ENCODE data around the gene FADS6. TPM values are rescaled to one million over a fixed set of nuclear protein-coding genes. Genes with fewer than 3 reads are reported as not detected.

The FADS6 gene, protein sequence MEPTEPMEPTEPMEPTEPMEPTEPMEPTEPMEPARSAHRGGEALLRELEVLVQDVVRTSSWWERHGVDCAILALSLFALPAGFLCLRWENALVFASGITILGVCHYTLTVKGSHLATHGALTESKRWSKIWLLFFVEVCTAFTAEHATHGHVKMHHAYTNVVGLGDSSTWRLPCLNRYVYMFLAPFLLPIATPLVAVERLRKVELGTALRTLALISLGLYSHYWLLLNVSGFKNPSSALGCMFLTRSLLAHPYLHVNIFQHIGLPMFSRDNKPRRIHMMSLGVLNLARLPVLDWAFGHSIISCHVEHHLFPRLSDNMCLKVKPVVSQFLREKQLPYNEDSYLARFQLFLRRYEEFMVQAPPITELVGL
- total RNA-seq: 0.19 TPM
- long read RNA-seq: 0 reads

DNA sequence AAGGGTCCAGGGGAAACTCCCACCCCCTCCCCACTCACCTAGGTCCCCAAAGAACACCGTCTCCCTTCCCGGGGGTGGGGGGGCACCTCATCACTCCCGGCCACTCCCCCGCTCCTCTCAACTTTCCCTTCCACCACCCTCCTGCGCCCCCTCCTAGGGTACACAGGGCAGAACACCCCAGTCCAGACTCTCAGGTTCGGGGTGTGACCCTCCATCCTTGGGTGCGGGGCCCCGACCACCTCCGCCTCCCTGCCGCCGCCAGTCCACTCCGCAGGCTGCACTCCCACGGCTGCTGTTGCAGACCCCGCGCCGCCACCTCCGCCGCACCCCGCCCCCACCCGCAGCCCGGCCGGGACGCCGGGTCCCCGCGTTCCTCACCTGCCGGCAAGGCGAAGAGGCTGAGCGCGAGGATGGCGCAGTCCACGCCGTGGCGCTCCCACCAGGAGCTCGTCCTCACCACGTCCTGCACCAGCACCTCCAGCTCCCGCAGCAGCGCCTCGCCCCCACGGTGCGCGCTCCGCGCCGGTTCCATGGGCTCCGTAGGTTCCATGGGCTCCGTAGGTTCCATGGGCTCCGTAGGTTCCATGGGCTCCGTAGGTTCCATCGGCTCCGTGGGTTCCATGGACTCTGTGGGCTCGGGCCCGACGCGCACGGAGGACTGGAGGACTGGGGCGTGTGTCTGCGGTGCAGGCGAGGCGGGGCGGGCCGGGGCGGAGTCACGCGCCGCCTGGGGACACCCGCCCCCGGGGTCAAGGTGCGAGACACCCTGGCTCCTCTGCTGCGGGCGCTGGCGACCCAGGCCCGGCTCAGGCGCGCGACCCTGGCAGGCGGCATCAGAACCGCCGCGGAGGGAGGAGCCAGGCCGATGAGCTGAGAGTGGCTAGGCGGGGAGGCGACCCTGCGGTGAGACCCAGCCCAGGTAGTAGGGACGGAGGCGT is at the start of gene FADS6:
FADS6 (minus strand) TSS at position 660 of the 938 bp plus-strand sequence; CDS start at position 622, 38 bp downstream.
- ATAC-seq: peak; percentile 30
- no peak for DNase-seq (ENCODE audit: missing footprints)
- intact Hi-C loops (cut with DNase I): no loop called here

DNA sequence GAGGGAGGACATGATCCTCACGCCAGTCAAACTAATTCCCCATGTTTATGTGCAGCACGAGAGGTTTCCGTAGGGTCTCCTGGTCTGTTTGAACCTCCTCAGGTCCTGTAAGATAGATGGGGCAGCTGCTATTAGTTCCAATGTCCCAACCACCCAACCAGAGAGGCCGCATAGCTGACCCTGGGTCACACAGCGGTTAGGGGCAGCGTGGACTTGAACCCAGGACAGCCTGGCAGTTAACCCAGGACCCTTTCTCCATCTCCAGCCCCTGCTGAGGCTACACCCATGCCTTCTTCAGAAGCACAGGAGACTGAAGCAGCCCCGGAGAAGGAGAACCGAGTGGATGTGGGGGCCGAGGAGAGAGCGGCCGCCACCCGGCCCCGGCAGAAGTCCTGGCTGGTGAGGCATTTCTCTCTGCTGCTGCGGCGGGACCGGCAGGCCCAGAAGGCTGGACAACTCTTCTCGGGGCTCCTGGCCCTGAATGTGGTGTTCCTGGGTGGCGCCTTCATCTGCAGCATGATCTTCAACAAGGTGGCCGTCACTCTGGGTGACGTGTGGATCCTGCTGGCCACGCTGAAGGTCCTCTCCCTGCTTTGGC is 47.8 kb upstream of the FADS6 start:
- DNase-seq (ENCODE audit: missing footprints) (no peak), ATAC-seq (no peak)
- intact Hi-C loops (cut with DNase I): no loop called here

DNA sequence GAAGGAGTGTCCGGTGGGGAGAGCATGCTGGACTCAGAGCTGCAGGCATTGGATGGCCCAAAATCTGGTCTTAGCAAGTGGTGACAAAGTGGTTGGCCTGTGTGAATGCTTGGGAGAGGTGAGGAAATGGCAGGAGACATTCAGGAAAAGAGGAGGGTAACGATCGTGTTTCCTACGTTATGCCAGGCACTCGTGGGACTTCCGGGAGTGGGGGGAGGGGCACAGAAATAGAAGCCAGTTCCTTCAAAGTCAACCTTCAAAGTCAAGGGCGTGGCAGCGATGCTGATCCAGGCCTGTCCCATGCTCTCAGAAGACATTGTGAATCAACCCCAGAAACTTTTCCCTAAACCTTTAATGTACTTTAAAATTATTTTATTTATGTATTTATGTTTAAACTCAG is 46.1 kb upstream of the FADS6 start:
- intact Hi-C loops (cut with DNase I): no loop called here
- DNase-seq (ENCODE audit: missing footprints): no peak
- no peak for ATAC-seq

DNA sequence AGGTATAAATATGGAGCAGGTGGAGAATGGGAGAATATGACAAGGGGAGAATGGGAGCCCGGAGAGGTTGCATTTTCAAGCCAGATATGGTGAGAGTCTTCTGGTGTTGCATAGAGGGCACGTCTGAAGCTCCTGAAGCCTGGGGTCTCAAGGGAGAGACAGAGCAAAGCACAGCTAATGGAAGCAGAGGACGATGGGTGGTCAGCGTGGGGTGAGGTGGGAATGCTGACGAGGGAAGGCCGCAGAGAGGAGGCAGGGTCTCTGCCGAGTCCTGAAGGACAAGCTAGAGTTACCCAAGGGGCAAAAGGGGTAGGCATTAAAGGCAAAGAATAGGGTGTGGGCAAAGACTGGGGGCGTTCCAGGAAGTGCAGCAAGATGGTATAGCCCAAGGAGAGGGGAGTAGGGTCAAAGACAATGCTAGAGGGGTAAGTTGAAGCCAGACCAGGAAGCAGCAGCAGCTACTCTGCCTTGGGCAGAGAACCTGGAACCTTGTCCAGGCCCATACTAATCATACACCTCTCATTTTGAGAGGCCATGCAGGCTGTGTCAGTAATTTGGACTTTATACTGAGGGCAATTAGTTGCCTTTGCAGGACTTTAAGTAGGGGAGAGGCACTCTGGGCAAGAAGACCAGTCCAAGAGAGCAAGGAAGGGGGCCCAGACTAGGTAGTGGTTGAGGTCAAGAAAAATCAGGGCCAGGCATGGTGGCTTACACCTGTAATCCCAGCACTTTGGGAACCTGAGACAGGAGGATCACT is 44.9 kb upstream of the FADS6 start:
- ATAC-seq: no peak
- intact Hi-C loops (cut with DNase I): no loop called here
- no peak for DNase-seq (ENCODE audit: missing footprints)

DNA sequence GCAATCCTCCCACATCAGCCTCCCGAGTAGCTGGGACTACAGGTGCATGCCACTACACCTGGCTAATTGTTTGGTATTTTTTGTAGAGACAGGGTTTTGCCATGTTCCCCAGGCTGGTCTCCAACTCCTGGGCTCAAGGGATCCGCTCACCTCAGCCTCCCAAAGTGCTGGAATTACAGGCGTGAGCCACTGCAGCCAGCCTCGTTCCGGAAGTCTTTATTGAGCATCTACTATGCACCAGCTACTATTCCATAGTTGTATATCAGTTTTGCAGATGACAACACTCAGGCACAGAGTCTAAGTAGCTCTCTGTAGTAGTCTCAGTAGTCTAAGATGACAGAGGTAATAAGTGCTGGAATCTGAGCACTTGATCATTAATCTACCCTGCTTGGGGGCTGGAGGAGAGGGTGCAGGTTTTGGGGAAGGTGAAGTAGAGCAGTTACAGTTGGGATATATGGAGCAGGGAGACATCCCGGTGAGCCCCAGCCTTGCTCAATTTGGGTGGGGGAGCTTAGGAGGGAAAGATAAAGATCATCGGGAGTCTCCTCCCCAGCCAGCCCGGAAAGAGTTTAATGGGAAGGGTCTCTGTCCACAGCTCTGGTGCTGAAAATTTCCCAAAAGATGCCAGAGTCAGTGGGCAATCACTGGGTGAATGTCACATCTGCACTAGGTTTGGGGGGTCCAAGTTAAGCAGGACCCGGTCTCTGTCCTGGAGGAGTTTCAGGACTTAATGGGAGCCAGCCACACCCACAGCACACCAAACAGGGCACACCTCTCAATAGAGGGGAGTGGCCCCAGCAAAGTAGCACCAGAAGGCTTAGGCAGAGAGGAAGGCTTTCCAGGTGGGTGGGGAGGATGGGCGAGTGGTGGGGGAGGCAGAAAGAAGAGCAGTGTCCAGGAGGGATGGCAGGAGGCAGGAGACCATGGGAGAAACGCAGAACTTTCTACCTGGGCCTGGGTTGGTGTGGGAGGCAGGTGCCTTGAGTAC is 43.9 kb upstream of the FADS6 start:
- intact Hi-C loops (cut with DNase I): no loop called here
- ATAC-seq (no peak), DNase-seq (ENCODE audit: missing footprints) (no peak)

DNA sequence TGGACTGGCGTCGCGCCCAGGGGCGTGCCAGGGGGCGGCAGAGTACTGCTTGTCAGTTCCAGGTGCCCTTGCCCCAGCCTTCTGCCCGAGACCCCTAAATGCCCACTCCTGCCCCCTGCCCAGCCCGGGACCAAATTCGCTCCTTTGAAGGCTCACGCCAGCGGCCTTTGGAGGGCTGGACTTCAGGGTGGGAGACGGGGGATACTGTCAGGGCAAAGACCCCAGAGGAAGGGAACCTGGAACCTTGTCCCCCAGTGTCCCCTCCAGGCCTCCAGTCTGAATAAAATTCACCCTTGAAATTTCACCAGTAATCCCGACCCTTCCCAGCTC is 43.0 kb upstream of the FADS6 start:
- ATAC-seq: no peak
- intact Hi-C loops (cut with DNase I): no loop called here

DNA sequence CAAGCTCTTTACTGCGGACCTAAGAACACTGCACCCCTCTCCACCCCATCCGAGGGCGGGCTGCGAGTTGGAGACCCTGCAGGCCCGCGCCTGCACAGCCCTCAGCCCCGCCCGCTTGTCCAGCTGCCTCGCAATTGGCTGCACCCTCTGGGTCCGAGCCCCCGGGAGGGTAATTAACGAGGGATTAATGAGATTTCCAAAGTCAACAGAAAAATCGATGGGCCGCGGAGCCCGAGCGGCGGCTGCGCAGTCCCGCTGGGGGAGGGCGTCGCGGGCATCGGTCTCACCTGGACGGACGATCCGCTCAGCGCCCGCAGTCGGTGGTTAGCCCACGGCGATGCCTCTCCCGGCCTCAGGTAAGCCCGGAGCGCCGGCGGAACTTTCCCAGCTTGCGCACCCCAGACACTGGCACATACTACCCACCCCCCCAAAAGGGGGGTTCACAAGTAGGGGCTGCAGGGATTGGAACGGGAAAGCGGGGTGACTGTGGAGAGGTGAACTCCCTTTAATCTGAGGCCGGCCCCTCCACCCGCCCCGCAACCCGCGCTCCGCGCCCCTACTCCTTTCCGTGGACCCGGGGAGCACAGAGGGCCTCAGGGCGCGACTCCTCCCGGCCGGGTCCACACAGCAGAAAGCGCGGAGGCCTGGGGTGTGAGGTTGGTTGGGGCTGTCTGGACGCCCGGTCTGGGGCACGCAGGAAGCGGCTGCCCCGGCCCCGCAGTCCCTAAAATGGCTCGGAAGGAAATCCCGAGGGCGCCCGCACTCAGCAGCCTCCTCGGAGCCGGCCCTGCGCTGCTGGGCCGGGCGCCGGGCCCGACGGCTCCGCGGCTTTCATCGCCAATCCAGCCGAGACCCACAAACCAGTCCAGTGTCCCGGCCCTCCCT is 42.4 kb upstream of the FADS6 start, which contains the start of gene OTOP3:
OTOP3 (plus strand) TSS at position 314 of the 885 bp plus-strand sequence; CDS start at position 338, 24 bp downstream.
- intact Hi-C loops (cut with DNase I): no loop called here
- ATAC-seq (no peak), DNase-seq (ENCODE audit: missing footprints) (no peak)

More for the DNA sequence above, 43.0 kb upstream of the FADS6 start:
- no peak for DNase-seq (ENCODE audit: missing footprints)

DNA sequence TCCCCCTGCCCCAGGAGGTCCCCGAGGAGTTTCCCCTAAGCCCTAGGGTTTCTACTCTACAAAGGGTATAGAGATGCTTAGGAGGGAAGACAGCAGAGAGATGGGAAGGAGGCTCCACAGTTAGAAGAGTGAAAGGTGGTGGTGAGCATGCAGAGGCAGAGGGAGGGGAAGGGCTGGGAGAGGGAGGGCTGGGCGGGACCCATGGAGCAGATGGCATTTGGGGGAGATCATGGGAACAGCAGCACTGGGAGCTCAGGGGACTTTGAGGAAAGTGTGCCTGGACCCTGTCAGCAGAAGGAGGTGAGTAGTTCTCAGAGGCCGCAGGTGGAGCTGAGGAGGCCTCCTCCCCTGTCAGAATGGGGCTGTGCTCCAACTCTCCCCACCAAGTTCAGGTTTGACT is 41.6 kb upstream of the FADS6 start:
- no peak for DNase-seq (ENCODE audit: missing footprints)
- ATAC-seq: no peak
- intact Hi-C loops (cut with DNase I): no loop called here

DNA sequence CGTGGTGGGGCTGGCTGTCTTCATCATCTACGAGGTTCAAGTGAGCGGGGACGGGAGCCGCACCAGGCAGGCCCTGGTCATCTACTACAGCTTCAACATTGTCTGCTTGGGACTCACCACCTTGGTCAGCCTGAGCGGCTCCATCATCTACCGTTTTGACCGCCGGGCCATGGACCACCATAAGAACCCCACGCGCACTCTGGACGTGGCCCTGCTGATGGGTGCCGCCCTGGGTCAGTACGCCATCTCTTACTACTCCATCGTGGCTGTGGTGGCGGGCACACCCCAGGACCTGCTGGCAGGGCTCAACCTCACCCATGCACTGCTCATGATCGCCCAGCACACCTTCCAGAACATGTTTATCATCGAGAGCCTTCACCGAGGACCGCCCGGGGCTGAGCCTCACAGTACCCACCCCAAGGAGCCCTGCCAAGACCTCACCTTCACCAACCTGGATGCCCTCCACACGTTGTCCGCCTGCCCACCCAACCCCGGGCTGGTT is 37.2 kb upstream of the FADS6 start:
- no peak for DNase-seq (ENCODE audit: missing footprints)
- no peak for ATAC-seq
- intact Hi-C loops (cut with DNase I): no loop called here

DNA sequence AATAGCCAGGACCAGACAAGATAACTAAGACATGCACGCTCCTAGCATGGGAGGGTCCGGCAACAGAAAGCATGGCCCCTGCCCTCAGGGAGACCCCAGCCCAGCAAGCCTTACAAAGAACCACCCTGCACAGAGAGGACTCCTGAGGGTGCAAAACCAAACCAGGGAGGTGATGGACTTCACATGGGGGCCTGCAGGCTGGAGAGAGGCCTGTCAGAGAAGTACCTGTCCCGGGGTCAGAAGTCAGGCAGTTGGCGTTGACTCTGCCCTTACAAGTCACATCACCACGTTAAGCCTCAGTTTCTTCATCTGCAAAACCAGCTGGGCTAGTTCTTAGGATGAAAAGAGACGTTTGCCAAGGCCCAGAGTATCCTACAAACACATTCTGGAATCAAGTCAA is 35.4 kb upstream of the FADS6 start:
- ATAC-seq (no peak), DNase-seq (ENCODE audit: missing footprints) (no peak)
- intact Hi-C loops (cut with DNase I): no loop called here

DNA sequence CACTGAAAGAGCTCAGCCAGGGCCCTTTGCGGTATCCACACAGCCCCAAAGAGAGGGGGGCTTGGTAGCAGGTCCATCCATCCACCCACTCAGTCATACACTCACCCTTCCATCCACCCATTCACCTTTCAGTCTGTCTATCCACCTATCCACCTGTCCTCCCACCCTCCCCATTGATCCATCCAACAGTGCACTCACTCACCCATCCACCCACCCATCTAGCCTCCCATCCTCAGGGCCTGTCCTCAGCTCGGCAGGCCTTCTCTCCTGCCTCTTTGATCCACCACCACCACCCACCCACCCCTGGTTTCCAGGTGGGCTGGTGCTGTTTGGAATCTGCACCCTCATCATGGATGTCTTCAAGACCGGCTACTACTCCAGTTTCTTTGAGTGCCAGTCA is 31.8 kb upstream of the FADS6 start:
- intact Hi-C loops (cut with DNase I): no loop called here
- ATAC-seq (no peak), DNase-seq (ENCODE audit: missing footprints) (no peak)

DNA sequence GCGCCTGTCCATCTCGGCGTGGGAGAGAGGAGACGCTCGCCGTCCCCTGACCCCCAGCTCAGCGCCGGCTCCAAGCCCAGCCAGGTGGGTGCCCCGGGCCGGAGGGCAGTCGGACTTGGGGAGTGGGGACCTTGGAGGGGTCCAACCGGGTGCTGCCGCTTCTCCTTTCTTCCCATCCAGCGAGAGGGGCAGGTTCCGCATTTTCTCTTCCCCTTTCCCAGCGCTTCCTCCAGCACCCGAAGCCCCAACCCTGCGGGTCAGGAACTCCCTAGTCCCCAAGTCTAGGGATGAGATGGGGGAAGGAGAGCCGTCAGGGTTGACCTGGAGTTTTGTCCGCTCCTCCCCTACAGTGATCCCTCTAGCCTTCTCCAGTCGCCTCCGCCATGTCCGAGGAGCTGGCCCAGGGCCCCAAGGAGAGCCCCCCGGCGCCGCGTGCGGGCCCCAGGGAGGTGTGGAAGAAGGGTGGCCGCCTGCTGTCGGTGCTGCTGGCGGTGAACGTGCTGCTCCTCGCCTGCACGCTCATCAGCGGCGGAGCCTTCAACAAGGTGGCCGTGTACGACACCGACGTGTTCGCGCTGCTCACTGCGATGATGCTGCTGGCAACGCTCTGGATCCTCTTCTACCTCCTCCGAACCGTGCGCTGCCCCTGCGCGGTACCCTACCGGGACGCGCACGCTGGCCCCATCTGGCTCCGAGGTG is 31.0 kb upstream of the FADS6 start, which contains the start of gene OTOP2:
OTOP2 (plus strand) TSS at position 24 of the 699 bp plus-strand sequence; CDS start at position 384, 360 bp downstream.
- DNase-seq (ENCODE audit: missing footprints): no peak
- intact Hi-C loops (cut with DNase I): no loop called here
- ATAC-seq: peak; percentile 8

DNA sequence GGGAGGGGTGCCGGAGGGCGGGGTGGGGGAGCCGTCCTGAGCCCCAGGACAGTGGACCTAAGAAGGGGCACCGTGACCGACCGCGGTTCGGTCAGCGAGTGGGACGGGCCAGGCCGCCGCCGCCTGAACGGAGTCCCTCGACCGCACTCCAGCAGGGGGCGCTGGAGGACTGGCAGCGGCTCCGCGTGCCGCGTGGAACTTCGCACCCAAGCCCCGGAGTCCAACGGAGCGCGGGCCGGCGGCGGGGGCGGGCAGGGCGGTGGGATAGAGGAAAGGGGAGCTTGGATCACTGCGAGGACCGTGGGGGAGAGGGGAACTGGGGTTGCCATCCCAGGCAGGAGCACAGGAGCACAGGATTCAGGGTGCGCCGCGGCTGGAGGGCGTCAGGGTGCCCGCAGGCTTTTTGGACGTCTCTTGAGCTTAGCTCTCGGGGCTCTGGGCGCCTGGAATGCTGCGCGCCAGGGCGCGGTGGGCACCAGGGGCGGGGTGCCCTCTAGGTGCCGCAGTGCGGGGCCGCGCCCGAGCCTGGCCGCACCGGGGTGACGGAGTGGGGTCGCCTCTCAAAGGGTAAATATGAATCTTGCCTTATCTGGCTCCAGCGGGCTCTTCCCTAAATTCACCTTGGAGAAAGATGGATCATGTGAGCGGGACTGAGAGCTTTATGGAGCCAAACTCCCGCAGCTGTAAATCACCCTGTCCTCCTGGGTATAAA is 30.3 kb upstream of the FADS6 start:
- intact Hi-C loops (cut with DNase I): no loop called here
- peak; percentile 90 for DNase-seq (ENCODE audit: missing footprints)
- ATAC-seq: peak; percentile 52

DNA sequence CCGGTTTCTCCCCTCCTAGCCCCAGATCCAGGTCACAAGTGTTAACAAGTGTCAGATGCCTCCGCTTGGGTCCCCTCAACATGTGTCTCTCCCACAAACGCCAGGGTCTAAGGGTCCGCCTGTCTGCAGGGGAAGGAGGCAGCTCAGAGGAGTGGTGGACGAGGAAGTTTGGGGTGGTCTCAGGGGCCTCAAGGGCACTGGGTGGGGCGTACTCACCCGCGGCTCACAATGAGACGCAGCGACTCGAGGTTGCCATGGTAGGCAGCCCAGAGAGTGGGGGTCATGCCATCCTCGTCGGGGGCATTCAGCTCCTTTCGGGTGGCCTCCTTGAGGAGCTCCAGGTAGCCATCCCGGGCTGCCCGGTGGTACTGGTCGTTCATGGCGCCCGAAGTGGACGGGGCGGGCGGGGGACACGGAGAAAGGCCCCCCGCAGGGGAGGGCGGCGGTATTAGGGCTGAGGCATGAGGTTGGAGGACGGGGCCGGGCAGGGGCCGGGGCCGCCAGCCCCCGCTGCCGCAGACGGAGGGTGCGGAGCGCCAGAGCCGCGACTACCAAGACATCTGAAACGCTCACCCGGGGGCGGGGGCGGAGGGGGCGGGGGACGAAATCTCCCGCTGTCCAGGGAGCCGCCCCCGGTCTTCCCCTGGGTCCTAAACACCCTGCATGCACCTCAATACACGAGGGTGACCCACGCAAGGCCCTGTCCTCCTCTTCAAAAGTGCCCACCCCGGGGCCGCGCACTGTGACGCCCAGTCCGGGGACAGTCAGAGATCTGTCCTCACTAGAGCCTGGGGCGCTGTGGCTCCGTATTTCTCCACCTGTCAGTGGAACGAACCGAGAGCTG is 29.5 kb upstream of the FADS6 start, which contains the start of gene USH1G:
USH1G (minus strand) TSS at position 562 of the 844 bp plus-strand sequence; CDS start at position 380, 182 bp downstream.
- intact Hi-C loops (cut with DNase I): no loop called here
- DNase-seq (ENCODE audit: missing footprints): no peak
- peak; percentile 26 for ATAC-seq

Measured in Right ventricle myocardium inferior (tissue), 1 donor.